H1 (cell line): Measurements from ENCODE around the gene ZNF785. TPM values are rescaled to one million over a fixed set of nuclear protein-coding genes. Genes with fewer than 3 reads are reported as not detected.

ENCODE experiments used
- CTCF ChIA-PET: fragments of 300-600 bp; sonication (Branson Sonifier 250); formaldehyde crosslinking; loops from one replicate; lab custom pipeline; 2021; ENCODE audit not compliant: partially characterized antibody; lab: Charles Lee
- POLR2A ChIA-PET: fragments of 300-600 bp; sonication (Branson Sonifier 250); formaldehyde crosslinking; loops from one replicate; lab custom pipeline; 2021; ENCODE audit warnings: inconsistent platforms; ENCODE audit not compliant: partially characterized antibody; lab: Charles Lee
- DNase-seq, 2 experiments: peaks; one replicate each; pipeline versions ENCODE4 v3.0.0 to v3.0.0-alpha.2; 2010 to 2022; ENCODE audit warnings: low spot score in 2 of 2, low read depth in 1 of 2, mixed read lengths in 1 of 2
- FAIRE-seq: peaks from 2 replicates; lab custom pipeline; 2011; peaks lifted over from hg19 to GRCh38; lab: Jason Lieb, UNC
- H2AFZ ChIP-seq: 2 replicates; pipeline ENCODE4 v1.8.1; 2012; ENCODE audit warnings: low read length, inconsistent platforms
- H2AK5ac ChIP-seq: 2 replicates; pipeline ENCODE4 v1.6.1; 2013; ENCODE audit warnings: low read depth, low read length
- H2BK120ac ChIP-seq: replicated peaks from 2 replicates; pipeline ENCODE3; 2013; ENCODE audit warnings: low read depth, low read length, inconsistent platforms
- H2BK12ac ChIP-seq: 2 replicates; pipeline ENCODE4 v1.6.1; 2013; ENCODE audit warnings: low read depth, low read length
- H2BK15ac ChIP-seq: 2 replicates; pipeline ENCODE4 v1.6.1; 2013; ENCODE audit warnings: low read length
- H2BK20ac ChIP-seq: 2 replicates; pipeline ENCODE4 v1.6.1; 2013; ENCODE audit warnings: low read length
- H2BK5ac ChIP-seq: 2 replicates; pipeline ENCODE4 v1.6.1; 2013; ENCODE audit warnings: low read depth, low read length
- H3K14ac ChIP-seq: 2 replicates; pipeline ENCODE4 v1.6.1; 2013; ENCODE audit warnings: inconsistent platforms; ENCODE audit not compliant: insufficient read length
- H3K18ac ChIP-seq: 2 replicates; pipeline ENCODE4 v1.6.1; 2013; ENCODE audit warnings: low read length; ENCODE audit errors: extremely low read depth
- H3K23ac ChIP-seq: 2 replicates; pipeline ENCODE4 v1.6.1; 2013; ENCODE audit warnings: inconsistent platforms; ENCODE audit not compliant: insufficient read length
- H3K23me2 ChIP-seq: 2 replicates; pipeline ENCODE4 v1.6.1; 2013; ENCODE audit warnings: low read depth, low read length
- H3K27ac ChIP-seq: 2 replicates; pipeline ENCODE4 v1.6.1; 2011; ENCODE audit warnings: low read depth, low read length, inconsistent platforms
- H3K27me3 ChIP-seq, 4 experiments: replicated peaks in 1 of 4; 1 replicate in 1 of 4; 2 replicates in 3 of 4; pipeline versions ENCODE4 v1.6.1 to v1.8.1; 2011 to 2013; ENCODE audit warnings: low read length in 3 of 4, mild to moderate bottlenecking in 3 of 4, inconsistent platforms in 2 of 4, mixed read lengths in 2 of 4, moderate library complexity in 1 of 4; ENCODE audit not compliant: control insufficient read depth in 3 of 4, insufficient read depth in 3 of 4; ENCODE audit errors: extremely low read depth in 1 of 4
- H3K36me3 ChIP-seq, 4 experiments: 2 replicates each; pipeline versions ENCODE4 v1.6.1 to v1.8.1; 2011 to 2013; ENCODE audit warnings: mild to moderate bottlenecking in 4 of 4, low read length in 3 of 4, moderate library complexity in 2 of 4, control low read depth in 1 of 4, inconsistent platforms in 1 of 4; ENCODE audit not compliant: insufficient read depth in 4 of 4, control insufficient read depth in 2 of 4
- H3K4ac ChIP-seq: replicated peaks from 2 replicates; pipeline ENCODE3; 2013; ENCODE audit warnings: low read length, low read depth, mixed read lengths, inconsistent platforms; ENCODE audit not compliant: insufficient read length
- H3K4me1 ChIP-seq, 4 experiments: replicated peaks in 1 of 4; 1 replicate in 1 of 4; 2 replicates in 3 of 4; pipeline versions ENCODE4 v1.6.1 to v1.8.1; 2011 to 2013; ENCODE audit warnings: low read length in 3 of 4, inconsistent platforms in 2 of 4, mixed read lengths in 1 of 4; ENCODE audit not compliant: insufficient read depth in 4 of 4, control insufficient read depth in 3 of 4
- H3K4me2 ChIP-seq, 2 experiments: 2 replicates each; pipeline versions ENCODE4 v1.6.1 to v1.8.1; 2011 to 2013; ENCODE audit warnings: low read depth in 2 of 2, low read length in 2 of 2, control low read depth in 1 of 2, inconsistent platforms in 1 of 2, mild to moderate bottlenecking in 1 of 2; ENCODE audit not compliant: insufficient read depth in 1 of 2
- H3K4me3 ChIP-seq, 4 experiments: fragments of 200-600, 300-600 bp in 1 of 4; sonication (generic), shearing (Covaris generic), sonication (Bioruptor Twin) in 1 of 4; 2 replicates each; pipeline versions ENCODE4 v1.5.1 to v1.8.1; 2011 to 2016; ENCODE audit warnings: low read length in 4 of 4, low read depth in 3 of 4, control low read depth in 2 of 4, inconsistent platforms in 2 of 4, mild to moderate bottlenecking in 2 of 4, mixed read lengths in 1 of 4, moderate library complexity in 1 of 4; ENCODE audit not compliant: insufficient read depth in 2 of 4; ENCODE audit errors: extremely low read depth in 1 of 4
- H3K56ac ChIP-seq: replicated peaks from 2 replicates; pipeline ENCODE3; 2013; ENCODE audit warnings: low read depth, mild to moderate bottlenecking, mixed read lengths, low read length, inconsistent platforms; ENCODE audit not compliant: insufficient read length
- H3K79me1 ChIP-seq: 2 replicates; pipeline ENCODE4 v1.6.1; 2013; ENCODE audit warnings: low read depth, low read length, control low read depth
- H3K79me2 ChIP-seq, 2 experiments: 2 replicates each; pipeline versions ENCODE4 v1.6.1 to v1.8.1; 2012 to 2013; ENCODE audit warnings: low read length in 2 of 2, mild to moderate bottlenecking in 2 of 2, inconsistent platforms in 1 of 2; ENCODE audit not compliant: insufficient read depth in 2 of 2, control insufficient read depth in 1 of 2
- H3K9ac ChIP-seq, 4 experiments: replicated peaks in 1 of 4; 1 replicate in 1 of 4; 2 replicates in 3 of 4; pipeline versions ENCODE4 v1.6.1 to v1.8.1; 2011 to 2013; ENCODE audit warnings: low read depth in 3 of 4, low read length in 3 of 4, control low read depth in 2 of 4, mild to moderate bottlenecking in 2 of 4, moderate library complexity in 2 of 4, inconsistent platforms in 1 of 4; ENCODE audit errors: extremely low read depth in 1 of 4
- H3K9me3 ChIP-seq, 2 experiments: 2 replicates each; pipeline versions ENCODE4 v1.6.1 to v1.8.1; 2012 to 2013; ENCODE audit warnings: mild to moderate bottlenecking in 2 of 2, moderate library complexity in 2 of 2, control low read depth in 1 of 2, inconsistent platforms in 1 of 2, low read depth in 1 of 2, low read length in 1 of 2, mixed read lengths in 1 of 2; ENCODE audit not compliant: insufficient read depth in 2 of 2
- H4K20me1 ChIP-seq, 2 experiments: replicated peaks in 1 of 2; 2 replicates each; pipeline versions ENCODE3 to v1.8.1; 2011 to 2013; ENCODE audit warnings: inconsistent platforms in 2 of 2, low read length in 2 of 2, mild to moderate bottlenecking in 1 of 2; ENCODE audit not compliant: insufficient read depth in 2 of 2, control insufficient read depth in 1 of 2
- H4K5ac ChIP-seq: 2 replicates; pipeline ENCODE4 v1.6.1; 2013; ENCODE audit warnings: low read length, low read depth, mixed read lengths, inconsistent platforms; ENCODE audit not compliant: insufficient read length
- H4K8ac ChIP-seq: 2 replicates; pipeline ENCODE4 v1.8.0; 2013; ENCODE audit warnings: mild to moderate bottlenecking, moderate library complexity, low read length, inconsistent platforms; ENCODE audit not compliant: insufficient read depth; ENCODE audit errors: extremely low read depth
- H4K91ac ChIP-seq: replicated peaks from 2 replicates; pipeline ENCODE3; 2013; ENCODE audit warnings: low read length, mixed read lengths, inconsistent platforms; ENCODE audit not compliant: insufficient read length
- CHD1 ChIP-seq: IDR thresholded peaks from 2 replicates; pipeline ENCODE4 v1.6.1; 2012; ENCODE audit warnings: low read depth, low read length, improper control_type of control experiment
- HDAC6 ChIP-seq: IDR thresholded peaks from one replicate; pipeline ENCODE4 v1.7.1; 2012; ENCODE audit warnings: low read depth, mild to moderate bottlenecking, inconsistent platforms, low read length, moderate library complexity
- KDM4A ChIP-seq: IDR thresholded peaks from one replicate; pipeline ENCODE4 v1.7.1; 2012; ENCODE audit warnings: low read depth, mild to moderate bottlenecking, moderate library complexity, low read length, inconsistent platforms; ENCODE audit not compliant: severe bottlenecking
- KDM5A ChIP-seq: fragments of 200-600 bp; IDR thresholded peaks from 2 replicates; pipeline ENCODE4 v1.7.1; 2012; ENCODE audit warnings: mild to moderate bottlenecking, low read length, inconsistent platforms, mixed read lengths
- MAFK ChIP-seq: IDR thresholded peaks from 2 replicates; pipeline ENCODE4 v1.6.1; 2012; ENCODE audit warnings: low read depth, mild to moderate bottlenecking, improper control_type of control experiment, low read length
- RAD21 ChIP-seq, 2 experiments: IDR thresholded peaks in 1 of 2; conservative IDR thresholded peaks in 1 of 2; 2 replicates each; pipeline ENCODE4 v1.6.1; 2011; ENCODE audit warnings: low read depth in 2 of 2, low read length in 2 of 2, improper control_type of control experiment in 1 of 2, inconsistent platforms in 1 of 2, mild to moderate bottlenecking in 1 of 2, moderate library complexity in 1 of 2
- SAP30 ChIP-seq: fragments of 300-600 bp; sonication (generic); IDR thresholded peaks from 2 replicates; pipeline ENCODE4 v1.7.1; 2012; ENCODE audit warnings: low read length, moderate library complexity, mild to moderate bottlenecking, inconsistent platforms; ENCODE audit not compliant: insufficient read depth, insufficient replicate concordance
- SP4 ChIP-seq: IDR thresholded peaks from 2 replicates; pipeline ENCODE4 v1.6.1; 2012; ENCODE audit warnings: low read length, inconsistent platforms
- WGBS, 2 experiments: shearing (Covaris generic) in 1 of 2; methylation state at CpG; one replicate each; pipeline versions ENCODE4 v1.1.6 to v1.1.7; 2013 to 2015; ENCODE audit warnings: low lambda C conversion rate in 2 of 2, mixed read lengths in 2 of 2, inconsistent platforms in 1 of 2, low coverage in 1 of 2, missing lambda C conversion rate in 1 of 2; ENCODE audit not compliant: insufficient replicate concordance in 2 of 2, insufficient coverage in 1 of 2, insufficient read length in 1 of 2; ENCODE audit errors: extremely low coverage in 1 of 2, missing lambda C conversion rate in 1 of 2; 5-methylcytosine and 5-hydroxymethylcytosine counted together
- polyA plus RNA-seq, 7 experiments: library from polyadenylated mRNA; depleted of rRNA in 3 of 7; stranded (reverse) in 5 of 7; unstranded in 2 of 7; fragments of >200 nt in 5 of 7; fragments of 200-250 nt in 2 of 7; gene quantifications; 1 replicate in 5 of 7; 2 replicates in 1 of 7; 4 replicates in 1 of 7; pipeline versions ENCODE4 v1.2.1 to v1.2.3, GENCODE V29; 2011 to 2013; ENCODE audit warnings: missing spikeins in 2 of 7, mixed read lengths in 2 of 7
- total RNA-seq: library from RNA; stranded (reverse); fragmentation: NEBNext Ultra II Directional; extraction: Animal tissue kit (Norgen Biotek cat#: 25700); gene quantifications from 2 replicates; pipeline ENCODE4 v1.2.1, GENCODE V29; 2021
- TF ChIP-seq, protein P1 (sequence below): IDR thresholded peaks from 2 replicates; pipeline ENCODE4 v1.6.1; 2011; ENCODE audit warnings: low read depth, mild to moderate bottlenecking, low read length; ENCODE audit not compliant: insufficient read depth

ZNF785 gene
- total and polyA plus RNA-seq, 2 of the 8 experiments (the other 6 are each of a cell fraction or from before 2014, with no cell fraction given): 8.6 to 12.9 TPM

DNA sequence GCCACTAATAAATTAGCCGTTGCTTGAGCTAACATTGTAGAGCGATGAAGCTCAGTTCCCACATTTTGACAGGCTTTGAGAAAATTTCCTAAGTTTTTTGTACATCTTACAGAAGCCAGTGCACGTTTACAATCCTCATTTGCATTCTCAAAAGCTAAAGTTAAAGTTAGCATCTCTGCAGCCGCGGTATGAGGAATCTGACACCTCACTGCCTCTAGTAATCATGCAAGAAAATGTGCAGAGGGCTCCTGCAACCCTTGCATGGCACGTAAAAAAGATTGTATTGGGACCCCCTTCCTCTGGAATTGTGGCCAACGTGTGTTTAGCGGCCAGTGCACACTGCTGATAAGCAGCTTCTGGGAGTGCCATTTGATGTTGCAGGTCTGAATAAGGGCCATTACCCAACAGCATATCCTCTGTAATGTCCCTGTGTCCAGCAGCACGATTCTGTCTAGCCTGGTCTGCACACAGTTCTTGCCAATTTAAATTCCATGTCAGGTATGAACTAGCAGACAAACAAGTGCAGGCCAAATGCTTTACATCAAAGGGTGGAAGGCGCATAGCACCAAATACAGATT is 37.0 kb upstream of the ZNF785 start:
- Histone ChIP-seq H2BK5ac (no peak overlapping the region), H3K9ac (no peak overlapping the region; a peak in 1 of 7 replicates), H2BK15ac (no peak overlapping the region), H3K4me2 (no peak overlapping the region), H3K27ac (no peak overlapping the region), H3K79me2 (no peaks in the 10 kb centered on the region), H2AK5ac (no peak overlapping the region), H3K4ac (no peak overlapping the region), H3K23ac (no peak overlapping the region), H2BK12ac (no peak overlapping the region), H3K79me1 (no peaks in the 10 kb centered on the region), H3K23me2 (no peaks in the 10 kb centered on the region), H3K36me3 (no peaks in the 10 kb centered on the region), H3K27me3 (no peaks in the 10 kb centered on the region; a peak in 2 of 7 replicates), H3K4me3 (no peak overlapping the region), H4K8ac (no peak overlapping the region), H2AFZ (no peak overlapping the region), H3K56ac (no peak overlapping the region), H4K5ac (no peak overlapping the region), H3K18ac (no peak overlapping the region), H2BK20ac (no peak overlapping the region), H4K20me1 (no peaks in the 10 kb centered on the region), H2BK120ac (no peak overlapping the region), H3K4me1 (no peaks in the 10 kb centered on the region), H3K9me3 (no peaks in the 10 kb centered on the region), H3K14ac (no peak overlapping the region), H4K91ac (no peak overlapping the region)
- WGBS, 2 experiments: 89% methylated on average over 10 of the region's 10 CpGs; no CpG with 5 or more reads in 1 of the 2 experiments
- no peak for FAIRE-seq
- no peak for DNase-seq
- CTCF ChIA-PET: interaction anchor here (1.4 to 2.1 kb wide), 3 partner anchors 16 to 193 kb away, joined by 3 to 5 read pairs (median 5); partner anchors contain the start of gene DCTPP1
- POLR2A ChIA-PET: interaction anchor here (5.0 kb wide), 1 partner anchor 13 kb away, joined by 26 read pairs; the partner anchor contains the start of gene ZNF689
- TF ChIP-seq KDM4A (no peak), MAFK (no peak), SP4 (no peak), KDM5A (no peak), SAP30 (no peak), RAD21 (IDR thresholded peaks at IDR 0.05 in 1 of 2, conservative IDR thresholded peaks at IDR 0.05 in 1 of 2; ENCODE audit: low read depth in 2 of 2, low read length in 2 of 2) (no peak), HDAC6 (no peak), CHD1 (no peak)
- TF ChIP-seq, protein P1, sequence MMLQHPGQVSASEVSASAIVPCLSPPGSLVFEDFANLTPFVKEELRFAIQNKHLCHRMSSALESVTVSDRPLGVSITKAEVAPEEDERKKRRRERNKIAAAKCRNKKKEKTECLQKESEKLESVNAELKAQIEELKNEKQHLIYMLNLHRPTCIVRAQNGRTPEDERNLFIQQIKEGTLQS: no peak
